GM19467 (cell line): ENCODE measurements around the gene MAP7D2.

Experiments used
- ATAC-seq: cut with Tn5 transposase; IDR thresholded peaks from one replicate; pipeline ENCODE4 v1.9.1; 2021; ENCODE audit warnings: mild to moderate bottlenecking, moderate library complexity; ENCODE audit not compliant: unreplicated experiment

MAP7D2 gene

DNA sequence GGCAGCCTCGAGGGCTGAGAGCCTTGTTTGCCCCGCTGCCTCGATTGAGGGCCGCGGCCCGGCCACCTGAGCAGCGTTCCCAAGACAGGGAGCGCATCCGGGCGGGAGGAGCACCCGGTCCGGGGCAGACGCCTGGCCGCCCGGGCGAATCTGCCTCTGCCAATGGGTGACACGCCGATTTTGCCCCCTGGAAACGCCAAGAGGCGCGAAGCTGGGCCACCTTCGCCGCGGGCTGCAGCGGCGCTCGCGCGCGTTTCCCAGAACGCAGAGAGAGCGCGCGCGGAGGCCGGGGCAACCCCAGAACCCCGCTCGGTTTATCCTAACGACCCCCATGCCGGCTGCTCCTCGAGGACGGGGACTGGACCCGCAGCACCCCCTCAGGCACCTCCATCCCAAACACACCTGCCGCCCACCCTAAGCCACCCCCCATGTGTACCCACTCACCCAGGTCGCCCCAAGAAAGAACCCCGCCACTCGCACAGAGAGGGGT lies 575 bp downstream of the MAP7D2 start:
- ATAC-seq = no peak

DNA sequence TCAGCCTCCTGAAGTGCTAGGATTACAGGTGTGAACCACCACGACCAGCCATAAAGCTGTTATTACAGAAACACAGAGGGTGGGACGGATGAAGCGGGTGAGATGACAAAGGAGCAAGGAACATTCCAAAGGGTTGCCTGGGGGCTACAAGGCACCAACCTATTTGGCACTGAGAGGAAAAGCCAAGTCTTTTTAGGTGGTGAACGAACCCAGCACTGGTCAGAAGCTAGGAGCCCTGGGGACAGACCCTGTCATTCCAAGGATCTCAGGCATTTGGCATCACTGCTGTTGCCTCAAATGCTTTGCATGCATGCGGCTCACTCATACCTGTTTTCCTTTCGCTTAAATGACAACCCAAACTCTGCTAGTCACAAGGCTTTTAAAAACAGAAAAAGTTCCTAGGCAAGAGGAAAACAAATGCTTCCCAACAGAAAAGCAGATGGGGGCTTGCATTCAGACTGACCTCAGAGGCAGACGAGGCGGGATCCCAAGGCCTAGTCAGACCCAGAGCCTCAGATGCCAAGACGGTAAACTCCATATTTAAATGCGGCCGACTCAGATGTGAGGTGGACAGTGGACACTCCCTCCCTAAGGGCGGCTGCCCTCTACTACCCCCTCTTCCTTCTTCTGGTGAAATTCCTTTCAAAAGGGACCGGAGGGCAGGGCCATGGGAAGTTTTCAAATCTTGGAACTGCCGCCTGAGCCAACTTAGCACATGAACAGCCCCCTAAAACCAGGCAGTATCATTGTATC lies 4.5 kb downstream of the MAP7D2 start:
- ATAC-seq = no peak

DNA sequence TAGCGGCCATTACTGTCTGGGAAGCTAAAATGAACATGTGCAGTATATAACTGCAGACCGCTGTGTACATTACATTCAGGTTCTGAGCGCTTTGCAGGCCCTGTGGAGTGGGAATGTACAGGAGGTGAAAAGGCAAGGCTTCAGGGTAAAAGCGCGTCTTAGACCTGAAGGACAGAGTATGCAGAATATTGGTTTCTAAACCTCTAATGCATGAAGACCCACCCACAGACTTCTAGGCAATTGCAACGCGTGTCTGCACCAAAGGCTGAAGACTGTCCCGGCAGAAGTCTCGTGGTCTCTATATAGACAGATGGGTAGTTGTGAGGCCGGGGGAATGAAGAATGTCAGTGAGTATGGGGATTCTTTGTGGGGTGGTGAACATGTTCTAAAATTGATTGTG lies 5.4 kb downstream of the MAP7D2 start:
- no peak for ATAC-seq

DNA sequence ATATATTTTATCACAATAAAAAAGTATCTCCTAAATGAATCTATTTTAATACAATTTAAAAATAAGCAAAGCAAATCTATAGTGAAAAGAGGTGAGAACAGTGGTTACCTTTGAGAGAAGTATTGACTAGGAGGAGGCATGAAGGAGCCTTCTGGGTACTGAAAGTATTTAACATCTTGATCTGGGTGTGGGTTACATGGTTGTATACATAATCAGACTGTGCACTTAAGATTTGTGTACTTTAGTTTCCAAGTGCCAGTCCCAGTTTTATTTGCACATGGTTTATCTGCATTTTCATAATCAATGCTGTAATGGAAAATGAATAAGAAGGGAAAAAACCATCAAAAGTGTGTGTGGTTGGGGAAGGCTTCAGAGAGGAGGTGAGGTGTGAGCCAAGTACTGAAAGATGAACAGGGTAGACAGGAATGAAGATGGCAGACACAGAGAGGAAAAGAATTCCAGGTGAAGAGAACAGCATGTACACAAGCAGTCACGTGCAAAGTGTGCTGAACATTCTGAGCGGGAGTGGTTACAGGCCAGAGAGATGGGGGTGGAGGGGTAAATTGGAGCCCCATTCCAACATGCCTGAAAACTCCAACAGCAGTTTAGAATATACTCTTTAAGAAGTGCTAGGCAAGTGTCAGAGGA lies 14.6 kb downstream of the MAP7D2 start:
- ATAC-seq = no peak

DNA sequence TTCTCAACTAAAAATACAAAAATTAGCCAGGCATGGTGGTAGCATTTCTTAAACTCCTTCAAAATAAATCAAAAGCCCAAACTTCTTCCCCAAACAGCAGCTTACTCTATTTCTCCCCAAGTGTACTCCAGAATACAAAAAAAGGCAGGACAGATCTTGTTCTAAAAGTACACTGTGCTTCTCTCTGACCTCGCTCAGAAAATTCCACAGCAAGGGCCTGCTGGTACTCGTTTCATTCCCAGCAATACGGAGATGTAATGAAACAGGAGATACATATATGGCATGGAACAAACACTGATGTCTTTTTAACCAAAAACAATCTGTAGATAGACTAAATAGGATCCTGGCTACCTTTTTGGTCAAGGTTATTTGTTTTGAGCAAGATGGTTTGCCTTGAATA lies 25.2 kb downstream of the MAP7D2 start:
- no peak for ATAC-seq

DNA sequence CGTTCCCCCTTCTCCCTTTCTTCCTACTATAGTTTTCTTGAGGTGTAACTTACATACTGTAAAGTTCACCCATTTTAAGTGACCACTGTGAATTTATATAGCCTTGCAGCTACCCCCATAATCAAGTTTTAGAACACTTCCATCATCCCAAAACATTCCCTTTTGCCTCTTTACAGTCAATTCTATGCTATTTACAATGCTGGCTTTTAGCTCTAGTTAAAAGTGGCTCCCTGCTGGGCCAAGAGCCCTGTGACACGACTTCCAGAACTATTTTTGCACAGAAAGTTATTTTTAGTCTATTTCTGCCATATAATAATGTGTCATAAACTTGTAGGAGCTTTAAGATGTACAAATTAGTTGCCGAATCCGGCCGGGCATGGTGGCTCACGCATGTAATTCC lies 26.9 kb downstream of the MAP7D2 start:
- no peak for ATAC-seq

DNA sequence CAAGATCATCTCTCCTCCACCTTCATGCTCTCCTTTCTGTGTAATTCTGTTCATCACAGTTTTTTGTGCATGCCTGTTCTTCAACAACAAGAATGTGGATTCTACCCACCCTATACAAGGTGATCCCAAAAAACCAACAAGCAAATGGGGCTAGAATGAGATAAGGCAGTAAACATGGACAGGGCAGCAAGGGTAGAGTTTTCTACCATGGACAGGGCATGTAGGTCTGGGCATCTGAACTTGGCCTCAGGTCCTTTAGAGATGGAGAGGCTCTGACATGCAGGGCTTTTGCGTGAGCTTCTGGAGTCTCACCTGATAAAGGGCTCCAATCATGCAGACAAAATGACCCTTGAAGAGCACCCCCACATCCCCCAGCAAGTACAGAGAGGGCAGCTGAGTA lies 36.4 kb downstream of the MAP7D2 start:
- ATAC-seq = no peak

DNA sequence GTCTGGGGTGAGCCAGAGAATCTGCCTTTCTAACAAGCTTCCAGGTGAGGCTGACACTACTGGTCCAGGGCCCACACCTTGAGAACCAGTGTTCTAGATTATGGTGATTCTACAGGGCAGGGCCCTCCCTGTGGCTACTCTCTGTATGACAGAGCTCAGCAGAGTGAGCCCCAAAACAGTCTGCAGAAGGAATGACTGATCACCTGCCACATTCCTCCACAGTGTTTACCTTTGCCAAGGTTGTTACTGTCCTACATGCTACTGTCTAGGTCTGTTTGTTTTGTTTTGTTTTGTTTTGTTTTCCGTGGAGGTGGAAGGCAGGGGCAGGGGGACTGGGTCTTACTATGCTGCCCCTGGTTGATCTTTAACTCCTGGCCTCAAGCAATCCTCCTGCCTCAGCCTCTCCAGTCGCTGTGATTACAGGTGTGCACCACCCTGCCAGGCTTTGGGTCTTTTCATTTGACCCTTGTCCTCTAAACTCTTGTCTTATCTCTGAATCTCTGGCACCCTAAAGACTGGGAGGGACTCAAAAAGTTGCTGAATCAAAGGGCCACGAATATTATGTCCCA lies 45.1 kb downstream of the MAP7D2 start:
- no peak for ATAC-seq

DNA sequence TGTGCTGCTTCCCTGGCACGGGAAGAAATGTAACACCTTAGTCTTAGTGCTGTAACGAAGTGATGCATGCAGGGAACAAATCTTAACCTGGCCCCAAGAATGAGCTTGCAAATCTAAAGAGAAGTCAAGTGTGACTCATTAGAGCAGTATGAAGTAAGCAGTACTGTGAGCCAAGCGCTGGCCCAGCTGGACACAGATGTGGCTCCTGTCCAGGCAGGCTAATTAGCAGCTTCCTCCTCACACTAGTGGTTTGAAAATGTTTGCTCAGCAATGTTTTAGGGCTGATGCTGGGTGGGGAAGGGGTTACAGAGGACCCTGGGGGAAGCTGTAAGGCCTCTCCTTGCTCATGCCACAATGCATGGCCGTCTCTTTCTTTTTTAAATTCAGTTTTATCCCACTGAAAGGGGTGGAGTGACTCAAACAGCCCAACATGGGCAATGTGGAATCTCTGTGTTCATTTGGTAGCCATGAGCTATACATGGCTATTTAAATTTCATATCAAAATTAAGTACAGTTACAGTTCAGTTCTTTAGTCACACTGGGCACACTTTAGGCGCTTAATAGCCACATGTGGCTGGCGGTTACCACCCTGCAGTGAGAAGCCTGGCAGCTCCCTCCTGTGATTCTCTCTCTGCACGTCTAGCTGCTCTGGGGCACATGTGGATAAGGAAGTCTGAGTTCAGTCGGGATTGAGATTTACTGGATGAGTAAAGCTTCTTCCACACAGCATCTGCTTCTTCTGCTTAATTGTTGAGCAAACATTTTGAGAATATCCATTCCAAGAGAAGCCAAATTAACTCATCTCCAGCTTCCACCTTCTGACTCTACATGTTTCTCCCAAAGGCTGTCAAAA lies 48.8 kb downstream of the MAP7D2 start:
- no peak for ATAC-seq

DNA sequence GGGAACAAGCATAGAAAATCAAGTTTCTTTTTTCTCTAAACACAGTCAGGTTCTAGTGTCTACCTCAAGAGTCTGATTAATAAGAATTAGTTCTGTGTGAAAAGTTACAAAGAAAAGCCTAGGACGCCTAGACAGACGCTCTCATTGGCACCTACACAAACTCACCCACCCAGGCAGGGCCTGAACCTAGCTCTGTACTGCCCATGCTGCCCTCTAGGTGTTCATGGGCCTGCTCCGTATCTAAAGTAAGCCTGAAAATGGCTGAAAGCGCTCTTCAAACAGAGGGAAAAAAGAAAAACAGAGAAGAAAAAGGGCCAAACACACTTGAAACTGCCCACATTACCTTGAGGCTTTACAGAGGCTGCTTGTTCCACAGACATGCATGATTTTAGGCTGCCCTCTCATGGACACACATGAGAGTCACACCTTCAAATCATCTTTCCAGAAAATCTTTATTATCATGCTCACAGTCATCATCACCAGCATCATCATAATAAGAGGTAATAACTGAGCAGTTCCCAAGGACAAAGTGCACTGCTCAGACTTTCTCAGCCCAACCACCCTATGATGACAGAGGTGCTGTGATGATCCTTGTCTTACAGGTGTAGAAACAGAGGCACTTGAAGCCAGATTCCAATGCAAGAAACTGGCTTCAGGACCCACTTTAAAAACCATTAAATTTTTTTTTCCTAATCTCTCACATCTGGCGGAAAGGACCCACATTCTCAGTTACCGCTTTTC lies 49.6 kb downstream of the MAP7D2 start:
- no peak for ATAC-seq

DNA sequence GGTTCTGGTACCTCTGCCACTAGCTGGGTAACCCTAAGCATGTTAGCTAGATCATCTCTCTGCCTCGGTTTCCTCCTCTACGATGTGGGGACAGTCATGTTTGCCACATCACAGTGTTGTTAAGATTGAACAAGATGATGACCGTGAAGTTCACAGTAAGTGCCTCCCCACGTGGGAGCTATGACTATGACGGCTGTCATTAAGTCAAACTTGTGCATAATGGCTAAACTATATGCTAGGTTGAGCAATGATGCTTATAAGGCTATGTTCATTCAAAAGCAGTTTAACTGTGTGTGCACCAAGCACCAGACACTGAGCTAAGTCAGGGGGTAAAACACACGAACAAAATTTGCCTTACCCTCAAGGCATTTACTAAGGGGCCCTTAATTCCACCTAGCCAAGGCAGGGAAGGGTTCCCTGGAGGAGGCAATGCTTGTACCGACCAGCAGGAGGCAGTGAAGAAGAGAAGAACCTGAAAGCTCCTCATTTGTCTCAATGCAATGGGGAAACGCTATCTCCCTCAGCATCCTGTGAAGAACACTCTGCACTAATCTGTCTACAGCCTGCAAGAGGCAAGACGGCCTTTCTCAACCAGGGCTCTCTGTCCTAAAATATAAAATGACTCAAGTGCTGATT lies 52.9 kb downstream of the MAP7D2 start:
- ATAC-seq = no peak

DNA sequence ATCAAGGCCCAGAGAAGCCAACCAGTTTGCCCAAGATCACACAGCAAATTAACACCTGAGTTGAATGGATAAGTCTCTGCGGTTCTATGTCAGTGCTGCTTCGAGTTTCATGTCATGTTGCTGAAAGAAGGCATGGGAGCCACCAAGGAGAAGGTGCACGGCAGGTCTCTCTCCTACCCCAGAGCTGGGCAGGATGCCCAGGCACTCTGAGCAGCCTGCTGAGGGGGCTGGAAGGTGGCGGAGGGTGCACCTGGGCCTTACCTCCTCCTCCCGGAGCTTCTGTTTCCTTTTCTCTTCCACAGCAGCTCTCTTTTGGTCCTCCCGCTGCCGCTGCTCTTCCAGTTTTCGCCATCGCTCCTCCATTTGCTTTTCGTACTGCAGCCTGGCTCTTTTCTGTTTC lies 53.6 kb downstream of the MAP7D2 start:
- no peak for ATAC-seq

DNA sequence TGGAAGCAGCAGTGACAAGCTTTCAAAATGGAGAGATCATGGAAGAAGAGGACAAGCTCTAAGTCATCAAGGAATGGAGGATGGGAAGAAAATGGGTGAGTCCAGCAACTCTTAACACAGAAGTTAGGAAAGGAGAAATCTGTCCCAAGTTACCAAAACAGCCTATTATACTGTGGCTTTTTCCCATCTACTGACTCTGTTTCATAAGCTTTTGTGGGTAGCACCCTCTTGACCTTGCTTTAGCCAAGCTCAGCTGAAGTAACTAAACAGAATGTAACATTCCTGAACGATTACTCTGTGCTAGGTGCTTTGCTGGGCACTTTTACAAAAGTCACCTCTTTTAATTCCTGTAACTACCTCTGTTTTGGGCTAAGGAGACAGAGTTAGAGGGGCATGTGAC lies 54.9 kb downstream of the MAP7D2 start:
- ATAC-seq = no peak

DNA sequence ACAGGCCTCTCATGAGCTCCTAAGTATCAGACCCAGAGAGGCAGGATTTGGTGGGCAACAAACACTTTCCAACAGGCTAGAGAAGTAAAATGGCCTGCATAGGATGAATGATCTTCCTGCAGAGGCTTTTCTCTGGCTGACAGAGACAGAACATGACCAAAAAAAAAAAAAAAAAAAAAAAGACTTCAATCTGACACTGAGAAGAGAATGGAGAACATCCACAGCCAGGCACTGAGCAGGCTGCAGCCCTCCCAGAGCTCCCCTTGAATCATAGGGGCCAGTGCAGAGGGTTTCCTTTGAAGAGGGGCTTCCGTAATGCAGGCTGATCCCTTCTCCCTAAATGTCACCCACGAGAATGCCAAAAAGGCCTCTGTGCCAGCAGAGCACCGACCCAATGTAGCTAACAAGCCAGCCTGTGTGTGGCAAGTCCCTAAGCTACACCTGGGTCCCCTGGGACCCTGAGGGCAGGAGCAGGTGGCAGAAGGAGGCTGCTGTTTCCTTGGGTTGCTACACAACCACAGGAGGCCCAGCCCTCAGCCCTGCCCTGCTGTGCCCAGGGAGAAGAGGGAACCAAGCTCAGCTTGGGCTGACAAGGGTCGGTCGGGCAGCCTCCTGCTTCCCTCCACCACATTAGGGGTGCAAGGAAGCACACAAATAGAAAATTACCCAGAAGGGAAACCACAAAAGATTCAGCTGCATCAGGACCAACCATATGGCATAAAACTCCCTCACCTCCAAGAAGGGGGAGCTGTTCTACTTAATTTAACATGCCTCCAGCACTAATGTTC lies 55.6 kb downstream of the MAP7D2 start:
- ATAC-seq = peak; percentile 71

DNA sequence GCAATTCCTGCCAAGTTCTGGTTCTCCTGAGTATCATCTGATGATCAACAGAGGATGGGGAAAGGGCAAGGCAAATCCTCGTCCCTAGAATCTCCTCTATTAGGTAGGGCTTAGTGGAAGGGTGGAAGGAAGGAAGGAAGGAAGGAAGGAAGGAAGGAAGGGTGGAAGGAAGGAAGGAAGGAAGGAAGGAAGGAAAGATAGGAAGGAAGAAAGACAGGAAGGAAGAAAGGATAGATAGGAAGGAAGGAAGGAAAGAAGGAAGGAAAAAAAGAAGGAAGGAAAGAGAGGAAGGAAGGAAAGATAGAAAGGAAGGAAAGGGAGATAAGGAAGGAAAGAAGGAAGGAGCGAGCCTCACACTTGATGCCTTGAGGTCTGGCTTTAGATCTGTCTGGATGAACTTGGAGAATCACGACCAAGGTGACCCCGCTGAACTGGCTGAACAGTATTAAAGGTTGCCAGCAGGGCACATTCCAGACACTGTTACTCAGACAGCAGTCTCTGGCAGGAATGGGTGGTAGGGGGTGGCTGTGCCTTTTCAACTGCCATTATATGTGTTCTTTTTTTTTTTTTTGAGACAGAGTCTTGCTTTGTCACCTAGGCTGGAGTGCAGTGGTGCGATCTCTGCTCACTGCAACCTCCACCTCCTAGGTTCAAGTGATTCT lies 57.1 kb downstream of the MAP7D2 start:
- no peak for ATAC-seq

DNA sequence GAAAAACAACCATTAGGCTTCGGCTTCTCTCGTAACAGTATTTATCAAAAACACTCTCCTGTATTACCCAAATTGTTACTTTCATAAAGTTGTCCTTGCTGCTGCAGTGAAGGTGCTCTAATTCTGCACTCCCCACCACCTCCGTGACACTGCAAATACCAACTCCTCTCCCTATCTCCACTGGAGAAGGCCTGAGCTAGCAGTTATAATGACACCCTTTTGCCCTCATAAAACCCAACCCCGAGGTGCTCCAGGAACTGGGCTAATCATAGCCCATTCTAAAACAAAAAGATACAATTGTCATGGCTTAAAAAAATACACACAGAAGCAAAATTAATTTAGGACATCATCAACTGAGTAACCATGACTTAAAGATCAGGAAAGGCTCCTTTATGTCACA lies 59.2 kb downstream of the MAP7D2 start:
- no peak for ATAC-seq

DNA sequence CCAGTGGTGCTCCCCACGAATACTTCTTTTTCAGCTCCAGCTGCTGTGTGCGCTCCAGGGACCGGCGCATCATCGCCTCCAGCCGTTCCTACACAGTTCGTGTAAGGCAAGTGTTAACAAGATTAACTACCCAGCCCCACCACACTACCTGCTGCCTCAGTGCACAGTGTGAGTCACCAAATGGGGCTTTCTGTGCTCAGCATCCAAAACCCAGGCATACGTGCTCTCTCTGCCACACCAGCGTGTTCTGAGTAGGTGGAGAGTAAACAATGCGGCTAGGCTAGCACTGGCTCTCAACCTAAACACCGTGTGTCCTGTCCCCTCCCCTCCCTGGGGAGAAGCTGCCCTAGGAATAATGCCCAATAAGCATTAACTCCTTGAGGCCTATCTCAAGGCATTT lies 60.0 kb downstream of the MAP7D2 start:
- ATAC-seq = no peak

DNA sequence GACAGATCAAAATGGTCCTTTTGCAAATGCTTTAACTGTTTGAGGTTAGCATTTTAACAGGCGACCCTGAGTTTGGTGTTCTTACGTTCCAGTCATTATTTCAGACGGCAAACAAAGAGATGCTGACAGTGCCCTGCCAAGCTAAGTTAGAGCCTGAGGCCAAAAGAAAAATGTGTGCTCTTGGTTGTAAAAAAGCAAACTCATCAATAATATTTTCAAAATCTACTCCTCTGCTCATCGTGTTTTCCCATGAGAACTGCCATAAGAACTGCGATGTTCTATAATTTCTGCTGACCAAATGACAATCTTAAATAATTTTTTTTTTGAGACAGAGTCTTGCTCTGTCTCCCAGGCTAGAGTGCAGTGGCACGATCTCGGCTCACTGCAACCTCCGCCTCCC lies 63.2 kb downstream of the MAP7D2 start:
- ATAC-seq = no peak

DNA sequence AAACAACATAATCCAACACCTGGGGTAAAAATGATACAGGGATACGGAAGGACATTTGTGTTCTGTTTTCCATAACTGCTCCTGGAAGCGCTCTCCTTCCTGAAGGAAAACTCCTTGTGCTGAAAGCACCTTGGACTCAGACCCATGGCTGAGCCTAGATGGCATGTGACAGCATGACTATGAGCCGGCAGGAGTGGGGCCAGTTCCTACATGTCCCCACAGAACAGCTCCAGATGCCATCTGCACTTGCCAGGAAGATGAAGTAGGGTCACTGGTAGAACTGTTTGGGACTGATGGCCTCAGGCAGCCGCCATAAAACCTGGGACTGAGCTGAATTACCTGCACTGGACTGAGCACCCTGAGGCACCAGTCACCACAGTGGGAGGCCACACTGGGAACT lies 69.8 kb downstream of the MAP7D2 start:
- ATAC-seq = no peak
